ENCODE results near the gene ATF7IP. TPM values are rescaled to one million over a fixed set of nuclear protein-coding genes. Genes with fewer than 3 reads are reported as not detected.
"Not testable (repeated sequence)": the region's sequence is repeated elsewhere in the genome, so short reads cannot be mapped to it uniquely, and the experiment has no call there.

Gene ATF7IP
- polyA plus RNA-seq, 3 donors = 52.8 to 69.6 (median 58.1) TPM

- DNase-seq (ENCODE audit: extremely low read depth in 1 of 11, low read depth in 9 of 11, low spot score in 4 of 11) = no peak
Observed at GRCh38 chr12:14366209-14367039, 942 bp downstream of the ATF7IP start.

- DNase-seq (ENCODE audit: extremely low read depth in 1 of 11, low read depth in 9 of 11, low spot score in 4 of 11) = peak in 3 of 11 donors; percentile 29 to 43 (median 42)
Observed at GRCh38 chr12:14367040-14367661, 1.7 kb downstream of the ATF7IP start.

- no peak for DNase-seq (ENCODE audit: extremely low read depth in 1 of 11, low read depth in 9 of 11, low spot score in 4 of 11)
Observed at GRCh38 chr12:14369311-14369710, 3.8 kb downstream of the ATF7IP start.

- DNase-seq (ENCODE audit: extremely low read depth in 1 of 11, low read depth in 9 of 11, low spot score in 4 of 11) = no peak
Observed at GRCh38 chr12:14373217-14373616, 7.7 kb downstream of the ATF7IP start.

- no peak for DNase-seq (ENCODE audit: extremely low read depth in 1 of 11, low read depth in 9 of 11, low spot score in 4 of 11)
Observed at GRCh38 chr12:14379508-14379907, 14.0 kb downstream of the ATF7IP start.

GRCh38 chr12:14384783-14385638, 19.5 kb downstream of the ATF7IP start:
- peak in 10 of 11 donors; percentile 57 to 86 (median 77) for DNase-seq (ENCODE audit: extremely low read depth in 1 of 11, low read depth in 9 of 11, low spot score in 4 of 11)

GRCh38 chr12:14387219-14387871, 21.9 kb downstream of the ATF7IP start:
- no peak for DNase-seq (ENCODE audit: extremely low read depth in 1 of 11, low read depth in 9 of 11, low spot score in 4 of 11)

GRCh38 chr12:14390449-14390848, 25.0 kb downstream of the ATF7IP start:
- no peak for DNase-seq (ENCODE audit: extremely low read depth in 1 of 11, low read depth in 9 of 11, low spot score in 4 of 11)

- no peak for DNase-seq (ENCODE audit: extremely low read depth in 1 of 11, low read depth in 9 of 11, low spot score in 4 of 11)
Observed at GRCh38 chr12:14390870-14391530, 25.5 kb downstream of the ATF7IP start.

- DNase-seq (ENCODE audit: extremely low read depth in 1 of 11, low read depth in 9 of 11, low spot score in 4 of 11) = no peak
Observed at GRCh38 chr12:14393751-14394150, 28.3 kb downstream of the ATF7IP start.

- peak in 9 of 11 donors; percentile 44 to 84 (median 59) for DNase-seq (ENCODE audit: extremely low read depth in 1 of 11, low read depth in 9 of 11, low spot score in 4 of 11)
Observed at GRCh38 chr12:14394317-14395073, 29.0 kb downstream of the ATF7IP start.

GRCh38 chr12:14395074-14395778, 29.7 kb downstream of the ATF7IP start:
- DNase-seq (ENCODE audit: extremely low read depth in 1 of 11, low read depth in 9 of 11, low spot score in 4 of 11) = no peak

GRCh38 chr12:14396071-14396470, 30.6 kb downstream of the ATF7IP start:
- DNase-seq (ENCODE audit: extremely low read depth in 1 of 11, low read depth in 9 of 11, low spot score in 4 of 11) = no peak

- no peak for DNase-seq (ENCODE audit: extremely low read depth in 1 of 11, low read depth in 9 of 11, low spot score in 4 of 11)
Observed at GRCh38 chr12:14399871-14400270, 34.4 kb downstream of the ATF7IP start.

GRCh38 chr12:14400599-14400998, 35.1 kb downstream of the ATF7IP start:
- DNase-seq (ENCODE audit: extremely low read depth in 1 of 11, low read depth in 9 of 11, low spot score in 4 of 11) = no peak

GRCh38 chr12:14401267-14401666, 35.8 kb downstream of the ATF7IP start:
- not testable (repeated sequence) for DNase-seq (ENCODE audit: extremely low read depth in 1 of 11, low read depth in 9 of 11, low spot score in 4 of 11)

- DNase-seq (ENCODE audit: extremely low read depth in 1 of 11, low read depth in 9 of 11, low spot score in 4 of 11) = no peak
Observed at GRCh38 chr12:14402697-14403096, 37.2 kb downstream of the ATF7IP start.

Data from renal cortex interstitium (tissue), 11 donors.